ENCODE measurements around the gene HSPA13. TPM values are rescaled to one million over a fixed set of nuclear protein-coding genes. Genes with fewer than 3 reads are reported as not detected.

HSPA13 gene
- total and polyA plus RNA-seq, 8 donors, result 25.4 to 41.1 (median 39.2) TPM

DNA sequence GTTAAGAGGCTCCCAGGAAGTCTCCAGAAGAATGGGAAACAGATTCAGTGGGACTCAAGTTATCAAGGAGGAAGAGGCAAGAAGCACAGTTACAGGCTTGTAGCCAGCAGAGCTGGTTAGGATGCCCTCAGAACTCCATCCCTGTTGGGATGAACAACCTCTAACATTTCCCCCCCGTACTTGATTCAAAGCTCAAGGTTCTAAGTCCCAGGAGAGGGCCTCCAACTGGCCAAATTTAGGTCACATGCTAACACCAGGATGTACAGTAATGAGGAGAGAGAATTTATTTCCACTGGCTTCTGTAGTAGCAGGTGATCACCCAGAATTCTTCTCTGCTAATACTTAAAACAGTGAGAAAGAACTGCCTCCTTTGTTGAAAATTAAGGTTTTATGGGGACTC is 22.3 kb upstream of the HSPA13 start:
- no peak overlapping the region for H3K4me3 ChIP-seq
- TF ChIP-seq, protein P1, sequence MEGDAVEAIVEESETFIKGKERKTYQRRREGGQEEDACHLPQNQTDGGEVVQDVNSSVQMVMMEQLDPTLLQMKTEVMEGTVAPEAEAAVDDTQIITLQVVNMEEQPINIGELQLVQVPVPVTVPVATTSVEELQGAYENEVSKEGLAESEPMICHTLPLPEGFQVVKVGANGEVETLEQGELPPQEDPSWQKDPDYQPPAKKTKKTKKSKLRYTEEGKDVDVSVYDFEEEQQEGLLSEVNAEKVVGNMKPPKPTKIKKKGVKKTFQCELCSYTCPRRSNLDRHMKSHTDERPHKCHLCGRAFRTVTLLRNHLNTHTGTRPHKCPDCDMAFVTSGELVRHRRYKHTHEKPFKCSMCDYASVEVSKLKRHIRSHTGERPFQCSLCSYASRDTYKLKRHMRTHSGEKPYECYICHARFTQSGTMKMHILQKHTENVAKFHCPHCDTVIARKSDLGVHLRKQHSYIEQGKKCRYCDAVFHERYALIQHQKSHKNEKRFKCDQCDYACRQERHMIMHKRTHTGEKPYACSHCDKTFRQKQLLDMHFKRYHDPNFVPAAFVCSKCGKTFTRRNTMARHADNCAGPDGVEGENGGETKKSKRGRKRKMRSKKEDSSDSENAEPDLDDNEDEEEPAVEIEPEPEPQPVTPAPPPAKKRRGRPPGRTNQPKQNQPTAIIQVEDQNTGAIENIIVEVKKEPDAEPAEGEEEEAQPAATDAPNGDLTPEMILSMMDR (IDR thresholded peaks at IDR 0.05), result no peak
- no peaks in the 10 kb centered on the region for H3K9me3 ChIP-seq
- H3K27me3 ChIP-seq, result no peaks in the 10 kb centered on the region
- no peaks in the 10 kb centered on the region for H3K4me1 ChIP-seq
- H3K27ac ChIP-seq, result no peak overlapping the region
- H3K36me3 ChIP-seq, result no peaks in the 10 kb centered on the region
- no peak for DNase-seq
- intact Hi-C loops (cut with DNase I), result no loop called here
- no peak for ATAC-seq

DNA sequence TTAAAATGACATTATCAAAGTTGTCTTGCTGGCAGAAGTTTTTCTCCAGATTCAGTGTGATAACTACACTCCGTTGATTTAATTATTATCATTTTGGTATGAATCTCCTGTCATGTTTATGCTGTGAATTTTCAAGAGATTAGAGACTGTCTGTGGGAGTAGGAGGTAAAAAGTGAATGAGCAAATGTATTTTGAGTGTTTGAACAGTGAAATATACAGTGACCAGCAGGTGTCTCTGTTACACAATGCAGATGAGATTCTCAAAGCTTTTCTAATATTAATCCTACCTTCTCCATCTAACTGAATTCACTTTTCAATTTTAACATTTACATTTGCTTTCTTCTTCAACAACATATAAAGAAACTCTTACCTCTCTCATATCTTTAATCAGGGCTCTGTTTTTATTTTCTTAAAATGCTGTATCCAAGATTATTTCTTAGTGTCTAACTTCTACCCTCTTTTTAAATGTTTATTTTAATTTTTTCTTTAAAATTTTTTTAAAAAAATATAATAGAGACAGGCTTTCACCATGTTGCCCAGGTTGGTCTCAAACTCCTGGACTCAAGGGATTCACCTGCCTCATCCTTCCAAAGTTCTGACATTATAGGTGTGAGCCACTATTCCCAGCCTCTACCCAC is 20.9 kb upstream of the HSPA13 start:
- Histone ChIP-seq H3K36me3 (no peaks in the 10 kb centered on the region), H3K4me1 (no peaks in the 10 kb centered on the region), H3K27me3 (no peaks in the 10 kb centered on the region), H3K27ac (no peak overlapping the region), H3K4me3 (no peak overlapping the region), H3K9me3 (no peaks in the 10 kb centered on the region)
- DNase-seq, result peak in 2 of 4 donors; percentile 14 to 50
- intact Hi-C loops (cut with DNase I), result no loop called here
- TF ChIP-seq, protein P1 (IDR thresholded peaks at IDR 0.05), result peak; percentile 33 to 50
- peak; percentile 72 for ATAC-seq

DNA sequence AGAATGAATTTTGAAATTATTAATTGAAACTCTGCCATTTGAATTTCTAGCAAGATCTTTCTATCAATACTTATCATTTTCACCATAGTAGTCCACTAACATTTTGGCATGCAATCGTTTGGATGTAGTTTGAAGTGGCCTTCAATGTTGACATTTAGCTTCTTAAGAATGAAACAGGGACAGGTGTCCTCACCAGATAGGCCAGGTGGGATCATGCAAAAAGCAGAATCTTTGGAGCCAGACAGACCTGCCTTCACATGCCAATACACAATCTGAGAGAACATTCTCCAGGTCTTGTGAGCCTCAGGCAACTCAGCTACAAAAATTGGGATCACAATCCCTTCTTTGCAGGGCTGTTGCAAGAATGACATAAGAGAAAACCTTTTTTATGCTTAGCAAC is 18.3 kb upstream of the HSPA13 start:
- intact Hi-C loops (cut with DNase I), result no loop called here
- TF ChIP-seq, protein P1 (IDR thresholded peaks at IDR 0.05), result no peak
- no peaks in the 10 kb centered on the region for H3K9me3 ChIP-seq
- H3K27me3 ChIP-seq, result no peaks in the 10 kb centered on the region
- H3K4me3 ChIP-seq, result no peak overlapping the region
- H3K27ac ChIP-seq, result no peak overlapping the region
- ATAC-seq (no peak), DNase-seq (no peak)
- H3K4me1 ChIP-seq, result no peaks in the 10 kb centered on the region
- no peaks in the 10 kb centered on the region for H3K36me3 ChIP-seq

DNA sequence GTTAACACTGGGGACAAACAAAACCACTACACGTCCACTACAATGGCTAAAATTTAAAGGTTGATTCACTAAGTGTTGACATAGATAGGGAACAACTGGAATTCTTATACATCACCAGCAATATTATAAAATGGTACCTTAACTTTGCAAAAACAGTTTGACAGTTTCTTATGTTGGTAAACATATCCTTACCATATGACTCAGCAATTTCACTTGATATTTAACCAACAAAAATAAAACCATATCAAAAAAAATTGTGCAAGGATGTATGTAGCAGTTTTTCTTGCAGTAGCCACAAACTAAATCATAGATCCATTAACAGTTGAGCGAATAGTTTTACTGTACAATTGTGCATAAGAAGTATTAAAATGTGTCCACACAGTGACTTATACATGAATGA is 5.3 kb upstream of the HSPA13 start:
- Histone ChIP-seq H3K9me3 (no peaks in the 10 kb centered on the region), H3K27me3 (peaks cover 0 to 8% of the 10 kb centered on the region in 2 donors), H3K4me1 (peaks cover 0 to 9% of the 10 kb centered on the region in 2 donors), H3K27ac (no peak overlapping the region), H3K4me3 (no peak overlapping the region), H3K36me3 (no peaks in the 10 kb centered on the region)
- intact Hi-C loops (cut with DNase I), result no loop called here
- TF ChIP-seq, protein P1 (IDR thresholded peaks at IDR 0.05), result no peak
- ATAC-seq (no peak), DNase-seq (no peak)

DNA sequence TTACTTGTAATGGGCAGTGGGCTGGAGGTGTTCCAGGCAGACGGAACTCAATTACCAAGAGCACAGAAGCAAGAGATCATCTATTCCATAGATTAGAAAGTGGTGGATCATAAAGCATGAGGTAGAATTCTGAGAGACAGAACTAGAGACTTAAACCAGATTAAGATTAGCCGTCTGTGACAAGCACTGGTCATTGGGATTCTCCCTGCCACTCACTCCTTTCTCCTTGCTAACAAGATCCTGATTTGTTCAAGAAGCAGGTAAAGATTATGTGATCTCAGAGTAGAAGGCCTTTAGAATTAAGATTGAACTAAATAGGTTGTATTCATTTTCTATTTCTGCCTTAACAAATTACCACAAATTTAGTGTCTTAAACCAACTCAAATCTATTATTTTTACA is 1.5 kb upstream of the HSPA13 start:
- Histone ChIP-seq H3K36me3 (no peaks in the 10 kb centered on the region), H3K4me3 (peak overlapping the region in 1 of 2 donors; percentile 92), H3K9me3 (no peaks in the 10 kb centered on the region), H3K4me1 (peaks cover 6 to 40% of the 10 kb centered on the region in 2 donors), H3K27me3 (no peaks in the 10 kb centered on the region), H3K27ac (peak overlapping the region; percentile 92 to 95)
- ATAC-seq, result no peak
- intact Hi-C loops (cut with DNase I), result no loop called here
- peak in 1 of 4 donors; percentile 2 for DNase-seq
- TF ChIP-seq, protein P1 (IDR thresholded peaks at IDR 0.05), result no peak
